IPS DF 4.7 (cell line): ENCODE data around the gene AMPH.
"Not testable (repeated sequence)": the region's sequence is repeated elsewhere in the genome, so short reads cannot be mapped to it uniquely, and the experiment has no call there.

Experiments
- DNase-seq: peaks from one replicate; pipeline ENCODE4 v3.0.0-alpha.2; 2013; ENCODE audit warnings: low spot score; ENCODE audit errors: extremely low read depth

Gene AMPH

GRCh38 chr7:38398725-38399321 is 232.3 kb downstream of the AMPH start:
- no peak for DNase-seq

- DNase-seq = no peak
Observed at GRCh38 chr7:38396852-38397251, 234.3 kb downstream of the AMPH start.

DNA sequence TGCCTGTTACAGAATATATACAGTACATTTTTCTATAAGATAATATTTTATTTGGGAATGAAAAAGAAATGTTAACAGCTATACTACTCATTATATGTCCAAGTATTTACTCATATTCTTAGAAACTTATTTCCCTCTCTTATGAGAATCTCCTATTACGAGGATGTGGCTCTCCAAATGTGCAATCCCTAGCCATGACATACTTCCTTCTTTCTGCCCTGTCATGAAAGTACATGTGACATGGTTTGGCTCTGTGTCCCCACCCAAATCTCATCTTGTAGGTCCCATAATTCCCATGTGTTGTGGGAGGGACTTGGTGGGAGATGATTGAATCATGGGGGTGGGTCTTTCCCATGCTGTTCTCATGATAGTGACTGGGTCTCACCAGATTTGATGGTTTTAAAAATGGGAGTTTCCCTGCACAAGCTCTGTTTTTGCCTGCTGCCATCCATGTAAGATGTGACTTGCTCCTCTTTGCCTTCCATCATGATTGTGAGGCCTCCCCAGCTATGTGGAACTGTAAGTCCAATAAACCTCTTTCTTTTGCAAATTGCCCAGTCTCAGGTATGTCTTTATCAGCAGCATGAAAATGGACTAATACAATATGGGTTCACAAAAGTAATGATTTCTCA is 235.1 kb downstream of the AMPH start:
- DNase-seq = not testable (repeated sequence)

GRCh38 chr7:38394660-38395059 is 236.5 kb downstream of the AMPH start:
- no peak for DNase-seq

- no peak for DNase-seq
Observed at GRCh38 chr7:38393874-38394273, 237.3 kb downstream of the AMPH start.

DNA sequence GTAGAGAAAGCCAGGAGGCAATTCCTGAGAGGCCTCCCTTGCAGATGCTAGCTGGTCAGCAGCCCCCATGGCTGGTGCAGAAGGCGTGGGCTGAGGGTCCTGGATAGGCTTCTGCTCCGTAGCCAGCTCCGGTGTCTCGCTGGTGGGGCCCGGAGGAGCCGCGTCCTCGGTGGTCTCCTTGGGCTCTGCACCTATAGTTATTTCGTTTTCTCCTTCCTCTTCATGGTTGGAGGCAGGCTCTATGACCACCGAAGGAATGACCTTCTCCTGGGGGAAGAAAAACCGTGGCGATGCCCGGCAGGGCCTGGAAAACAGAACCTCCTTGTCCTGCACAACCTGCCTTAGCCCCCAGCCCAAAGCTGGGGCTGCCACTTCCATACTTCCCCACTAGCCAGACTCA is 239.4 kb downstream of the AMPH start:
- DNase-seq = no peak

- no peak for DNase-seq
Observed at GRCh38 chr7:38385682-38386081, 245.5 kb downstream of the AMPH start.

DNA sequence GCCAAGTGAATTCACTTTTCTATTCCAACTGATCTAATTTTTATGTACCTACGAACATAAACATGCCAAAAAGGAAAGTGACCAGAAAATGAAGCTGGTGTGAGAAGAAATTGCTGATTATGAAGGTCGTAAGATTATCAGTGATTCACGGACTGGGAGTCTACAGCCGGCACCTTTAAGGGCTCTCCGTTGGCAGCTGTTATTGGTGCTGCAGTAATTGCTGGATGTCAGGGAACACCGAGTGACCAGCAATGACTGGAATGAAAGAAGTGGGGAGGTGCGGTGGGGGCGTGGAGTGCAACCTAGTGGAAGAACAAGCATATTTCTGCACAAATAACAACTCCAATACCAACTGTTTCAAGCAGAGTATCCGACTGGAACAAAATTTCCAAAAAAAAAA is 247.9 kb downstream of the AMPH start:
- no peak for DNase-seq

- DNase-seq = no peak
Observed at GRCh38 chr7:38382684-38383083, 248.5 kb downstream of the AMPH start.

- DNase-seq = no peak
Observed at GRCh38 chr7:38375453-38375852, 255.7 kb downstream of the AMPH start.

DNA sequence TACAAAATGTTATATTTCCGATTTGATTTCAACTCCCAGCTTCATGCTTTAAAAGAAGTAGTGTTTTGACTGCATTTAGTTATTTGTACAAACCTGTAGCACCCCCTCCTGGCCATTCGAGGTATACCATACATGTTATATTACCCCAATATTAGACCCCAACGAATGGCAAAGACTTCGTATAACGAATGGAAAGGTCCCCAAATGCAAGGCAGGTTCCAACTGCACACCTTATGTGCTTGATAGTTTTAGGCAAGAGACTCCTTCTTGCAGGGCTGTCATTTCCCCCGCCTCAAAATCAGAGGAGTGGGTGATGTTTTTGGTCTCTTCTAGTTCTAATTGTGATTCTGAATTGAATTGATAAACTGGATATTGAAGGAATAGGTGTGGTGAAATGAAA is 256.7 kb downstream of the AMPH start:
- DNase-seq = no peak

GRCh38 chr7:38373155-38373554 is 258.0 kb downstream of the AMPH start:
- no peak for DNase-seq

DNA sequence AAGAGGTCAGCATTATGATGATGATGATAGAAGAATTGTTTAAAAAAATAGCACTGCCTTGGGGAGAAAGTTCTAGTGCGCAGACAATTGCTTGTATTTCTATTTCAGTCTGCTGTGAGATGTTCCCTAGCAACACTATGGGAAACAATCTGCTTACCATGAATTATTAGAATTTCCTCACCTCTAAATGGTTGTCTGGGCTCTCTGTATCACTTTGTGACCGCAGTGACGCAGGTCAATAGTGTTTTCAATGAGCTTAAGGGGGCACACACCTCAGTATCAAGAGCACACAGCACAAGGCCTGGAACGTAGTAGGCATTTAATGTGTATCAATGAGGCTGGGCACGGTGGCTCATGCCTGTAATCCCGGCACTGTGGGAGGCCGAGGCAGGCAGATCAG is 258.9 kb downstream of the AMPH start:
- DNase-seq = no peak

DNA sequence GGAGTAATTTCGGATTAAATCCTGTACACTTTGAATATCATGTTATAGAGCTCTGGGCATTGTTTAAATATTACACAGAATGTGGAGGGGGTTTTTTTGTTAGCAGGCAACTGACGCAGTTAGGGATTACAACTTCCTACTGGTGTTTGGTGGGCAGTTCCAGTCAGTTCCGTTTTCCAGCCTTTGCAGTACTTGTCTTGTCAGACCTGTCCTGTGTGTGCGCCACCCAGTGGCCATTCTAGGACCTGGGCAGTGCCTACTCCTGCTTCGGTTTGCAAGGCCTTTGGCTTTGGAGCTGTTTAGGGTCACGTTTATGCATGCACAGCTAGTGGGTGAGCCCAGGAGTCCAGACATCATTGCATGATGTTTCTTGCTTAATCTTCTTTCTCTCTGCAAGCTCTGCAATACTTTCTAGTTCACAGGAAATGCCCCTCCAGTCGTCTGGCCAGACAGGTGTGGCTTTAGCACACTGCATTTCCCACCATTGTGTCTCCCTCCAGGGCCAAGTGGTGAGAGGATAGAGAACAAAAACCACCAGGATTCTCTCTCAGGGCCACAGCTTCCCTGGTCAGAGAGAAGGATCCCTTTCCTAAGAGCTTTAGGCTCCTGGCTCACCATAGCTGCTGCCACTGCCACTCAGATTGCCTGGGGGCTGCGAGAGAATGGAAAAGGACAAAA is 261.2 kb downstream of the AMPH start:
- no peak for DNase-seq

DNA sequence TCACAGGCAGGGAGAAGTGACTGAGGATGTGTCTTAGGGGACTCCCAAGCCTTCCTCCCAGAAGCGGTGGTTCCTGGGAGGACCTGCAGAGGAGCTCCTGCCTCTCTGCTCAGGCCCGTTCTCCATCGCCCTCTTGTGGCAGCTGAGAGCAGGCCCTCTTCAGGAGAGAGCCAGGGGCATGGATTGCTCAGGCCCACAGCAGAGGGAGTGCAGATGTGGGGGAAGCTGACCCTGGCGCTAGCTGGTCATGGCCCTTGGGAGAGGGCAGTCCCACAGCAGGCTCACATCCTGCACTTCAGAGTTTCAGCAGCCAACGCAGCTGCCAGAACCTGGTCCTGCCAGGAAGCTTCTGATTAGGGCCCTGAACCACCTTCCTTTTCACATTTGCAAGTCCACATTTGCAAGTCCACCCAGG is 263.0 kb downstream of the AMPH start:
- no peak for DNase-seq

- DNase-seq = no peak
Observed at GRCh38 chr7:38367301-38367890, 263.8 kb downstream of the AMPH start.

DNA sequence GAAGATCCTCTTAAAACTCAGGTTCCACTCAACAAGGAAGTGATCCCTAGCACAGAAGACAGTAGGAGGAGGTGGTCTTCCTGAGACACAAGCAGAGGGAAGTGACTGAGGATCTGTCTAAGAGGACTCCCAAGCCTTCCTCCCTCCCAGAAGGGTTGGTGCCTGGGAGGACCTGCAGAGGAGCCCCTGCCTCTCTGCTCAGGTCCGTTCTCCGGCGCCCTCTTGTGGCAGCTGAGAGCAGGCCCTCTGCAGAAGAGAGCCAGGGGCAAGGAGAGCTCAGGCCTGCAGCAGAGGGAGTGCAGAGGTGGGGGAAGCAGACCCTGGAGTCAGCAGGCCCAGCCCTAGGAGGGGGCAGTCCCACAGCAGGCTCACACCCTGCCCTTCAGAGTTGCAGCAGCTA is 267.8 kb downstream of the AMPH start:
- not testable (repeated sequence) for DNase-seq

- DNase-seq = not testable (repeated sequence)
Observed at GRCh38 chr7:38362611-38363237, 268.4 kb downstream of the AMPH start.

DNA sequence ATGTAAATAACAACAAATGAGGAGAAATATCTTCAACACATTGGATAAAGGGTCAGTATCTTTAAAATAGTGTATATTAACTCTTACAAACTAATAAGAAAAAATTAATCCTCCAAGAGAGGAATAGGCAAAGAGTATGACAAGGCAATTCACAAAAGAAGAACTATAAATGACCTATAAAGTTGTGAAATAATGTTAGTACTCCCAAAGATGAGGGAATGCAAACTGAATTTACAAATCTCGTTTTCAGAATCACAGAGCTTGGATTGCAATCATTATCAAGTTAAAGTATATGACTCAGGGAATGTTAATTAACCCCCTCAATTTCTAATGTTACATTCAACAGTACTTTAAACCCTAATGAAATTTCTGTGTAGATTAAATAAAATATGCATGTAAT is 270.4 kb downstream of the AMPH start:
- DNase-seq = no peak

GRCh38 chr7:38359071-38359601 is 272.0 kb downstream of the AMPH start:
- not testable (repeated sequence) for DNase-seq

- not testable (repeated sequence) for DNase-seq
Observed at GRCh38 chr7:38358273-38358831, 272.8 kb downstream of the AMPH start.
